Bone marrow (tissue), 2 donors: ENCODE measurements around the gene DNAJB1.

Experiments used
- DNase-seq, 2 donors: peaks; one replicate each; lab custom pipeline; 2025; lab: John Stamatoyannopoulos, UW

The DNAJB1 gene

DNA sequence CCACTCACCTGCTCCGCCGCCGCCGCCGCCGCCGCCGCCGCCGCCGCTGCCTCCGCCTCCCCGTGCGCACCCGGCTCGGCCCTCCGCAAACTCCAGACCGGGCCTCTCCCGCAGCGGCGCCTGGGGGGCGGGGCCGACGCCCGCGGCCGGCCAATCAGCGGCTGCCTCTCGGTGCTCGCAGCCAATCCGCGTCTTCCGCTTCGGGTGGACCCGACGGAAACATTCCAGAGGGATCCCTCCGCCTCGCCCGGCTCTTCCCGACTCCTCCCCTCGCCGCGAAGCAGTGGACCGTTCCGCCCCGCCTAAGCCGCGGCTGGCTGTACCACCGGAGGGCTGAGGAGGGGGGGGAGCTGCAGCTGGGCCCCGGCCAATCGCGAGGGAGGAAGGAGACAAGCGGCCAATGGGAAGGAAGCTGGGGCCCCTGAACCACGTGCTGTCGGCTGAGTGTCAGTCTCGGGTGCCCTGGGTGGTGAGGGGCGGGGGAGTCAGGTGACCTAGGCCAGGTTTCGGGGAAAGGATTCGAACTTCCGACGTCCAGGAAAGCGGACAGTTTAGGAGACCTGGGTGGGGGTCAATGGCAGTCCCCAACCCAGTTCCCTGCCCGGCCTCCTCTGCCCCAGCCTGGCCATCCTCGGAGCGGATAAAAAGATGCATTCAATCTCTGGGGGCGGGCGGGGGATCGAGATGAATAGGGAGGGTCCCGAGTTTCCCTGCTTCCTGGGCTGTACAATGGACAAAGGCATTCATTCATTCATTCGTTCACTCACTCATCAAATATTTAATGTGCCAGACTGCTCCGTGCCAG is 22.0 kb downstream of the DNAJB1 start, which contains the start of gene GIPC1:
TSS of gene GIPC1 (minus strand) at position 99 of the 805 bp plus-strand sequence. CDS start 13,151 bp downstream, outside the sequence.
- DNase-seq, result peak; percentile 48 to 61

DNA sequence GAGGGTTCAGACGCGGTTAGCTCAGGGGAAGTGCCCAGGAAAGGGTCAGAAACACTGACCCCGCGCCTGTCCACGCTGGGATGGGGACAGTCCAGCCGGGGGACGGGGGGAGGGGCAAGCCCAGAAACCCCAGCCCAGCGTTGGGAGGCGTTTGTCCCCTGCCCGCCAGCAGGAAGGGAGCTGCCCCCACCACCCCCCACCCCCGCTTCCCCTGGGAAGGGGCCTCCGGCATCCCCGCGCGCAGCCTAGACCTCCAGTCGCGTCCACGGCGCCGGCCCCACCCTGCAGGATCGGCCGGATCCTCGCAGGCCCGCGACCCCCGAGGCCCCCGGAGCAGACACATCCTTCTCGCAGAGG is 22.5 kb downstream of the DNAJB1 start:
- DNase-seq, result no peak

DNA sequence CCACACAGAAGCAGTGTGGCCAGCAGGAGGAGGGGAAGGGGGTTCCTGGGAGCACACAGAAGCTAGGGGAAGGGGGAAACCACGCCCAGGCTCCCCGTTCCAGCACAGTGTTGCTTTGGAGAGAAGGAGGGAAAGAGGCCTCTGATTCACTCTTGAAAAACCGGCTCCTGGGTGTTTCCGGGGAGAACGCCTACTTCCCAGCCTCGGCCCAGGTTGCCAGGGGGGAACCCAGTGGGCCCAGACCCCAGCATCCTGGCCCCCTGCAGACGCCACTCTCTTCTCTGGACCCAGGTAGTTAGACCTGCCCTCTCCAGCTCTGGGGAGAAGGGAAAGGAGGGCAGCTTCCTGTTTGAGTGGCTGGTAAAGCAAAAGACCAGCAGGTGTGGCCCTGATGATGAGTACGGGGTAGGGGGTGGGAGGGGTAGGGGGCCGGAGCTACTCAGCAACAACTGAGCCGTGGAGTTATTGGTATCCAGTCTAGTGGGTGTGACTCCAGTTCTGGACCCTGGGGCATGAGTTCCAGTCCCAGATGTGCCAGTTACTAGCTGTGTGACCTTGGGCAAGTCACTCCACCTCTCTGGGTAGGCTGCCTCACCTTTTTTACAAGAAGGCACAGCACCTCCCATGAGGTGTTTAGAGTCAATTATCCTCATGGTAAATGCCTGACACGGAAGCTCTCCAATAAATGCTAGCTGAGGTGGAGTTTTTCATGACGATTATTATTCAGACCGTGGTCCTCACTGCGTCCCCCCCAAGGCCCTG is 23.1 kb downstream of the DNAJB1 start:
- no peak for DNase-seq

DNA sequence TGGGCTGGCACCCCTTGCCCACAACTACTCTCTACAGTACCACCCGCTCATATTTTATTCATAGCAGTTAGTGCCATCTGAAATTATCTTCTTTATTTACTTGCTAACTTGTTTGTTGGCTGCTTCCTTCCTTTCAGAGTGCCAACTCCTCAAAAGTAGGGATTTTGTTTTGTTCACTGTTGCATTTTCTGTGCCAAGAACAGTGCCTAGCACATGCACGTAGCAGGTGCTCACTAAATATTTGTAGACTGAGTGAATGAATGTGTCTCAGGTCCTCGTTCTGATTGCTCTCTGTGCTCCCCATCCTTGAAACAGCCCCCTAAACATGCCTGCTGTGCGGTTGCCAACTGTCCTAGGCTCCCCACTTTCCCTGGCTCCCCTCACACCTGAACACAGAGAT is 23.8 kb downstream of the DNAJB1 start:
- DNase-seq, result no peak

DNA sequence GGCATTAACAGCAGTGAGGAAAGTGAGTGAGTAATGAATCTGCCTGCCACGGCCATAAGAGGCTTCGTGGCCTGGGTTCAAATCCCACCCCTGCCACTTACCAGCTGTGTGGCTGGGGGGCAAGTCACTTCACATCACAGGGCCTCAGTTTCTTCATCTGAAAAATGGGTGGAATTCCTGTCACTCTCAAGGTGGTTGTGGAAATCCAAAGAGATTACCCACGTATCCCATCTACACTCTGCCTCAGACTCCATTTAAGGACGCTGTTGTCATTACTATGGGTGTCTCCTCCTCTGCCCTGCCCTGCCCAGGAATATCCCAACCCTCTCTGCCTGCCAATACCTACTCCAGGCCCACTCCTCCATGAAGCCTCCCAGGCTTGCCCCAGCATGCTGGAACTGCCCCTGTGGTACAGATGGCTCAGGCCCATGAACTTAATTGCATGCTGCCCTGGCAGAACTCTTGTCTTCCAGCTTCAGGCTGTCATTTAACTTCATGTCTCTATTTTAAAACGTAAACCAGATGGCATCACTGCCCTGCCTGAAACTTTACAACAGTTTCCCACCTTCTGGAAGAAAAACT is 25.4 kb downstream of the DNAJB1 start:
- no peak for DNase-seq

DNA sequence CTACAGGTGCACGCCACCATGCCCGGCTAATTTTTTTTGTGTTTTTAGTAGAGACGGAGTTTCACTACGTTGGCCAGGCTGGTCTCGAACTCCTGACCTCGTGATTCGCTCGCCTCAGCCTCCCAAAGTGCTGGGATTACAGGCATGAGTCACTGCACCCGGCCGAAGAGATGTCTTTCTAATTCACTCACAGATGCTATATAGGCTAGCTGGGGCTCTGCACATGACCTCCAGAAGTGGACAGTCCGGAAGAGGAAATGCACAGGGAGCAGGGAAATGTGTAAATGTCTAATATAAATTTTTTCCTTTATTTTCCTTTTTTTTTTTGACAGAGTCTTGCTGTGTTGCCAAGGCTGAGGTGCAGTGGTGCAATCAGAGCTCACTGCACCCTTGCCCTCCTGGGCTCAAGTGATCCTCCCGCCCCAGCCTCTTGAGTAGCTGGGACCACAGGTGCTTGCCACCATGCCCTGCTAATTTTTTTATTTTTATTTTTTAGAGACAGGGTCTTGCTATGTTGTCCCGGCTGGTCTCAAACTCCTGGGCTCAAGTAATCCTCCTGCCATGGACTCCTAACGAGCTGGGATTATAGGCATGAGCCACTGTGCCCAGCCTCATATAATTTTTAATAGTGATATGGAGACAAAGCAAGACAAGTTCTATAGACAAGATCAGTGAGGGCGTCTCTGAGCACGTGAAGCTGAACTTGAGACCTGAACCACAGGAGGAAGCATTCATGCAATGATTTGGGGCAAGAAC is 30.6 kb downstream of the DNAJB1 start:
- DNase-seq, result no peak

DNA sequence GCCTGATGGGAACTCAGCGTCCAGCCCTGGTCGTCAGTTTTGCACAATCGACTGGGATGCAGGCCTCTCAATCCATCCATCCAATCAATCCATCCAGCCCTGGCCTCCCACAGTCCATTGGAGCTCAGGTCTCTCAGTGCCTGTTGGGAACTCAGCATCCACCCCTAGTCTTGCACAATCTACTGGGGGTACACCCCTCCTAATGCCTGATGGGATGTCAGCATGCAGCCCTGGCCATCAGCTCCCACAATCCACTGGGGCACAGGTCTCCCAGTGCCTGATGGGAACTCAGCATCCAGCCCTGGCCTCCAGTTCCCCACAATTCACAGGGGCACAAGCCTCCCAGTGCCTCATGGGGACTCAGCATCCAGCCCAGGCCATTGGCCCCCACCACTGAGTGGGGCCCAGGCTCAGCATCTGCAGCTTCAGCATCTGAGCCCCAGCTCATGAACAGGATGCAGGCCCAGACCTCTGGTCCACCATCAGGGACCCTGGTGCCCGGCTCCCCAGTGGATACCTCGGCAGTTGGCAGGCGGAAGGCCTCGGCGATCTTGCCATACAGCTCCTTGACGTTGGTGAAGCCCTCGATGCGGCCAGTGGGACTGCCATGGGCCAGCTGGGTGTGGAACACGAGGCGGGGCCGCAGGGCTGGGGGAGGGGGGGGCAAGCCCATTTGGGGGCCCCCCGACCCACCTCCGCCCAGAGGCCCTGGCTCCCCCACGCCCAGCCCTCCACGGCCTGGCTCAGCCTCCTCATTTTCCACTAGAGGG is 35.8 kb downstream of the DNAJB1 start:
- DNase-seq, result no peak

DNA sequence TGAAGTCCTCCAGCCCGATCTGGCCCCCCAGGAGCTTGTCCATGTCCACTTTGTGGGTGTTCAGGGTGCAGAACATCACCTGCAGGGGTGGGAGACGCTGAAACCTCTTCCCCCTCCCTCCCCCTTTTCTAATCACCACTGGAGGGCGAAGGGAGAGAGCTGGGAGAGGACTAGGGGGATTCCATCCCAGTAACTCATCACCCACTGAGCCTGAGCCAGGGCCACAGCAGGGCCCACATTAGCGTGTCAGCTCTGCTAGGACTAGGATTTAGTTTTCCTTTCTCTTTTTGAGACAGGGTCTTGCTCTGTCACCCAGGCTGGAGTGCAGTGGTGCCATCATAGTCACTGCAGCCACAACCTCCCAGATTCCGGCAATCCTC is 37.5 kb downstream of the DNAJB1 start:
- no peak for DNase-seq

DNA sequence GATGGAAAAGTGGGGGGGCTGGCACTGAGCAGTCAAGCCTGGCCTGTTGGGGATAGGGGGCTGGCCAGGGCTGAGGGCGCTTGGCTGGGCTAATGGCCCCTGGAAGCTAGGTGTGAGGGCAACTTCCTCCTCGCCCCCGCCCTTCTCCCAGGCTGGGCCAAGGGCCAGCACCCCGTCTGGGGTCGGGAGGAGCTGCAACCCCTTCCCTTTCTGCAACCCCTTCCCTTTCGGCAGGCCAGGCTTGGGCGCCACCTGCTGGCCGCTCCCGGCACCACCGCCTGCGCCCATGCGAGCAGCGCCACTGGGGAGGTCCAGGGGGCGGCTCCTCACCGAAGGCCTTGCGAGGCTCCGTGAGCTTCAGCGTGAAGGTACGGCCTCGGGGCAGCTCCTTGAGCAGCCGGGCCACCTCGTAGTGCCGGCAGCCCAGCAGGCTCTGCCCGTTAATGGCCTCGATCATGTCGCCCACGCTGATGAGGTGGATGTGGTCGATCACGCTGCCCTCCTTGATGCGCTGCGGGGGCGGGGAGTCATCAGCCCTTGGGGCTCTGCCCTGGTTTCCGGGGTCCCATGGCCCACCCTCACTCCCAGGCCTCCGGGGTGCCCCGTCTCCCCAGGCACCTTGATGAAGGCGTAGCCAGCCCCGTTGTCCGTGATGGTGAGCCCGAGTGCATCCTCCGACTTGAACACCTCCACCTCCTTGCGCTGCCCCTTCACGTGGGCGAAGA is 38.1 kb downstream of the DNAJB1 start:
- DNase-seq, result peak; percentile 30 to 50

DNA sequence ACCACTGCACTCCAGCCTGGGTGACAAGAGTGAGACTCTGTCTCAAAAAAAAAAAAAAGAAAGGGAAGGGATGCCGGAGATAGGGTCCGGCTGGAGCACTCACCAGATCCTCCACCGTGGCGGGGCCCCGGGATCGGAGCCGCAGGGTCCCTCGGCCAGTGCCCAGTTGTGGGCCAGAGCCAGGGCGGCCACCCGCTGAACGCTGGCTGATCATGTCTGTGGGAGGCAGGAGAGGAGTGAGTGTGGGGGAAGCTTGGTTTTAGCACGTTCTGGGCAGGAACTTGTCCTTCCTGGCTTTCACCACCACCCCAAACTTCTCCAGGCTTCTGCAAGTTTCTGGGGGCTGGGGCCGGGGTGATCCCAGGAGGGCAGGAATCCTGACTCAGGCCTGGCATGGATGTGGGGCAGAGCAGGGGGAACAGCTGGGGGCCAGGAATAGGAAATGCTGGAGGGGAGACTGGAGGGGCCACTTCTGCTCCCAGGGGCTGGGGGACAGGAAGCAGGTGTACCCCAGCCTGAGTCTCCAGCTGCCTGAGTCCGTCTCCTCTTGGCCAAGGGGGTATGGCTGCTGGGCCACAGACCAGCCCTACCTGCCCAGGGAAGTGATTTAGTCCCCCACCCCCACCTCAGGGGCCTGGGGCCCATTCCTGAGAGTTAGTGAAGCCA is 38.8 kb downstream of the DNAJB1 start:
- no peak for DNase-seq

DNA sequence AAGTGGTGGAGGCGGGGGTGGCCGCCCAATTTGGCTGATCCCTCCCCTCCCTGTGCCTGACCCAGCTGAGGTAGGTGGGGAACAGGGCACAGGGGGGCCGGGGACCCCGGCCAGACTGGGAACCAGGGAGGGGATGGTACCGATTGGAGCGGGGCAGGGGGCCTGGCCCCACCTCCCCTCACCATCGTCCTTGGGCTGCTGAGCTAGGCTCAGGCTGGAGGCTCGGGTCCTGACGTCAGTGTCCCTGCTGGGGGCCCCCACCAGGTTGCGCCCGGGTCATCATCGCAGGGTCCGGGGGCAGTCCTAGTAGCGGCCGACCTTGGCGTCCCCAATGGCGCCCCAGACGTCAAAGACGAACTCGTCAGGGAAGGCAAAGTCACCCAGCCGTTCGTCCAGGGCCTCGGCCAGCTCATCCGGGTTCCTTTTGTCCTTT is 40.1 kb downstream of the DNAJB1 start:
- DNase-seq, result no peak

DNA sequence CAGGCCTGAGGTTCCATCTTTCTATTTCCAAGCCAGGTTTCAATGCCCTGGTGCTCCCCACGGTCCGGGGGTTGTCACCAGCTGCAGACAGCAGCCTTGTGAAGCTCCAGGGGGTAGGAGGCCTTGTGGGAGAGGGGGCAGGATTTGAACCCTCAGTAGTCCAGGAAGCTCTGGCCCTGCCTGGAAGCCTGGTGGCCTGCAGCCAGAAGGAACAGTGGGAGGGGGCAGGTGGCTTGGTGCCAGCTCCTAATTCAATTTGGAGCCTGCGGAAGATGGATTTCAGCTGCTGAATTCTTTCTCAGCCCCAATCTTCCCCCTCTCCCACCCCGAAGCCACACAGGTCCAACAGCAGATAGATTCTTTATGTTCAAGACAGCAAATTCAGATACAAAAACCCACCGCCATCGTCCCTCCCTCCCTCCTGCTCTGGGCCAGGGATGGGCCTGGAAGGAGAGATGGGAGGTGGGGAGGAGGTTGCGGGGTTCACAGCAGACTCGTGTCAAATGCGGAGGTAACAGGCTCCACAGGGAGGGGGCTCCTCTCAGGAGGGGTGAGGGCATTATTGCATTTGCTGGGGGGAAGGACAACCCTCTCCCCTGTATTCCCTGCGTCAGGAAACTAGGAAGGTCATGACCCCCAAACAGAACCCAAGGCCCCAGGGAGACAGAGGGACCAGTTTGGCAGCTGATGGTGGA is 40.6 kb downstream of the DNAJB1 start:
- DNase-seq, result no peak

DNA sequence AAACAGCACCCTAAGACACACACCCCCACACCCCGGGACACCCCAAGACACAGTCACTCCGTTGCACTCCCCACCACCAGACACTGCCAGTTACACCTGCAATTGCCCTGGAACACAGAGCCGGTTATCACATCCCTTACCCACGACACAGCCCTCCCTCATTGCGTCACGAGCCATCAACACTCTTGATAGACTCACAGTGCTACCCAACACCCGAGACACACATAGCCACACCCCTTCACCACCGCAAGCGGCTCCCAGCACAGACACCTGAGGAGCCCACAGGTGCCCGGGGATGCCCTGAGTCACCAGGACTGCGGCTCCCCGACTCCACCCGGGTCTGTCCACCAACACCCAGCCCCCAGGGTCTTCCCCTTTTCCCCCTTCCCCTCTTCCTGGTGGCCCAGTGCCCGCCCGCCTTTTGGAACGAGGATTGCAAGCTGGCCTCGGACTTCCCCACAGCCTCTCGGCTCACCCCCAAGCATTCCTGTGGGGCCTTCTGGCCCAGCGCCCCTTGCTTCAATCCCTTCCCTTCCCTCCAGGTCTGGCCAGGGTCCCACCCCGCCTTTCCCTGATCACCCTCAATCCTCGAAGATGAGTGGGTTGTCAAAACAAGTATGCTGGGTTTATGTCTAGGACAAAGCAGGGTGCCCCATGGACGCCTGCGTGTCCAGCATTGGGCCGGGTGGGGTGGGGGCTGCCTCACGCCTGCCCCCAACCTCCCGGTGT is 41.4 kb downstream of the DNAJB1 start:
- DNase-seq, result no peak

DNA sequence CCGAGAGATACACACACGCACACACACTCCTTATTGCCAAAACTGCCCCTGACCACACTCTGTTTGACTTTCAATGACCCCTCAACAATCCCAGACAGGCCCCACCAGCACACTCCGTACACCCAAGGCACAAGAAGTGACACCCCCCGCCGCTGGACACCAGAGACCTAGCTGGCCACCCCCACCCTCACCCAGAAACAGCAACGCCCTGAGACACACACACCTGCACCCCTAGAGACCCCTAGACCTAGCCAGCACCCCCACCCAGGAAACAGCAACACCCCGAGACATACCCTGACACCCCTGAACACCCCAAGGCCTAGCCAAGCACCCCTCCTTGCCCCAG is 41.9 kb downstream of the DNAJB1 start:
- no peak for DNase-seq

DNA sequence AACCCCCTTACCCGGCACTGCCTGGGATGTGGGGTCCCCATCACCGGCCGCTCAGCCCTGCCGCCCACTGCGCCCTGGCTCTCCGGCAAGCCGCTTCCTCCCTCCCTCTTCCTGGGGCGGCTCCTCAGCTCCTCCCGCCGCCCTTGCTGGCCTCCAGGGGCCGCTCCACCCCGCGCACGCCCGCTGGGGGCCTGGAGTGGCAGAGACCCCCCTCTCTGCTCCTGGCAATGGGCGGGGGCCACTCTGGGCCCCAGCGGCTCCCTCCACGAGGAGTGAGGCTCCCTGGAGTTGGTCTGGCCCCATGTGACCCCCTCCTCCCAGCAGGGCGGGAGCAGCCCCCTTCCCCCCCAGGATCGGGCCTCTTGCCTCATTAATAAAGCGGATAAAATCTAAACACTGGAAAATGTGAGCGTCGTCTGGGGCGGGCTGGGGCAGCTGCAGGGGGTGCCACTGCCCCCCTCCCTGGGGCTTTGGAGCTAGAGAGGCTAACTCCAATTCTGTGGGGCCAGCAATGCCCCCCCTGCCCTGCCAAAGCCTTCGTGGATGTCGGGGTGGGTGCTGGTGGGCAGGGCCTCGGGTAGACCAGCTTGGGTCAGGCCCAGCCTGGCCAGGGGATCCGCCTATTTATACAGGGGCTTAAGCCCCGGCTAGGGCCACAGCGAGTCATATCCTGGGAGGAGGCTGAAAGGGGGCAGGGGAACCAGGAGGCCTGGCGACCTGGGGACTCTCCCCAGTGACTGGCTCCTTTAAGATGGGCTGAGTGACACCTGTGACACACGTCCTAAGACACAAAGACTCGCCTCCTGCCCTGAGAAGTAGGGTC is 42.7 kb downstream of the DNAJB1 start, which contains the start of gene PTGER1:
TSS of gene PTGER1 (minus strand) at position 104 of the 823 bp plus-strand sequence. CDS start 1,034 bp downstream, outside the sequence.
- DNase-seq, result peak in 1 of 2 donors; percentile 21

DNA sequence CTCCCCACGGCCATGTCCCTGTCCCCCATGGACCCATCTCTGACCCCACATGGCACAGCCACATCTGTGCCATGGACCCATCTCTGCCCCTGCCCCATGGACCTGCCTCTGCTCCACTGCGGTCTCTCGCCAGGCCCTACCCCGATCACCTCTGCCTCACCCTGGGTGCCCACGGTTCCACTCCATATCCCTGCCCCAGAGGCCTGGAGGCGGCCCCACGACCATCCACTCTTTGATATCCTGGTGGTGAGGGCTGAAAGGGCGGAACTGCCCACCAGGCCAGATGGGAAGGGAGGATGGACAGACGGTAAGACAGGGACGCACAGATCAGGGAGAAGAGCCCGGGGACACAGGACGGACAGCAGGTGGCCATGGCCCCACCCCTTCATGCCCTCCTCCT is 43.4 kb downstream of the DNAJB1 start:
- DNase-seq, result no peak

DNA sequence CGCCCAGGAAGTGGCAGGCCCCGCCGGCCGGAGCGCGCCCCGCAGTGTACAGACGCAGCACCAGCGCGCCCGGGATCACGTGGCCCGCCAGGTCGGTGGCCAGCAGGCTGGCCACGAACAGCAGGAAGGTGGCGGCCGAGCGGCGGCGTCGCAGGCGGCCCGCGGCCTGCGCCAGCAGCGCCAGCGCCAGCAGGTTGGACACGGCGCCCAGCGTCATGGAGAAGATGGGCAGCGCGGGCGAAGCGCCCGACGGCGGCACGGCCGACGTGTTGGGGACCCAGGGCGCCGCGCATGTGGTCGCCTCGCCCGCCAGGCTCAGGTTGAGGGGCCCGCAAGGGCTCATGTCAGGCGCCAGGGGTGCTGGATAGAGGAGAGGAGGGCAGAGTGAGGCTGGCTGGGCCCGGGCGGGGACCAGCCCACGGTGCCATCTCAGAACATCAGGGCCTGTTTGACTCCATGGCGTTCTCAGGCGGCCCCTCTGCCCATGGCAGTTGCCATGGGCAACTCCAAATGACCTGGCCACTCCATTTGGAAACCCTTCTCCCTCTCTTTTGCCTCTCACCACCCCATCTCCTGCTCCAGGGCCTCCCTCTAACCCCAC is 44.1 kb downstream of the DNAJB1 start:
- DNase-seq, result no peak
